H7 (cell line): Measurements from ENCODE around the gene ANKRD66. TPM values are rescaled to one million over a fixed set of nuclear protein-coding genes. Genes with fewer than 3 reads are reported as not detected.
A peak's percentile ranks its signal among the peaks of the same experiment; 100 is the strongest.
"Not testable (repeated sequence)": the region's sequence is repeated elsewhere in the genome, so short reads cannot be mapped to it uniquely, and the experiment has no call there.

Experiments used
- DNase-seq: peaks from one replicate; pipeline ENCODE4 v3.0.0; 2012
- H3K27me3 ChIP-seq: 2 replicates; pipeline ENCODE4 v1.6.0; 2011; ENCODE audit warnings: mild to moderate bottlenecking, low read length; ENCODE audit not compliant: control insufficient read depth, insufficient read depth
- H3K36me3 ChIP-seq: replicated peaks from 2 replicates; pipeline ENCODE4 v1.5.1; 2011; ENCODE audit warnings: low read length; ENCODE audit not compliant: control insufficient read depth, insufficient read depth
- H3K4me3 ChIP-seq: 2 replicates; pipeline ENCODE4 v1.5.1; 2011; ENCODE audit warnings: low read depth, mild to moderate bottlenecking, control low read depth, low read length, moderate library complexity; ENCODE audit not compliant: insufficient read depth
- total RNA-seq: library from RNA; depleted of rRNA; stranded (reverse); fragments of >200 nt; shearing (Covaris generic); gene quantifications from 2 replicates; pipeline ENCODE4 v1.2.3, GENCODE V29; 2014

ANKRD66 gene
- total RNA-seq, 1 experiment from 2014 or later, result not detected

GRCh38 chr6:46764961-46765360 lies 18.2 kb downstream of the ANKRD66 start:
- Histone ChIP-seq H3K27me3 (no peaks in the 10 kb centered on the region), H3K4me3 (no peak overlapping the region), H3K36me3 (no peaks in the 10 kb centered on the region)
- DNase-seq, result no peak

DNA sequence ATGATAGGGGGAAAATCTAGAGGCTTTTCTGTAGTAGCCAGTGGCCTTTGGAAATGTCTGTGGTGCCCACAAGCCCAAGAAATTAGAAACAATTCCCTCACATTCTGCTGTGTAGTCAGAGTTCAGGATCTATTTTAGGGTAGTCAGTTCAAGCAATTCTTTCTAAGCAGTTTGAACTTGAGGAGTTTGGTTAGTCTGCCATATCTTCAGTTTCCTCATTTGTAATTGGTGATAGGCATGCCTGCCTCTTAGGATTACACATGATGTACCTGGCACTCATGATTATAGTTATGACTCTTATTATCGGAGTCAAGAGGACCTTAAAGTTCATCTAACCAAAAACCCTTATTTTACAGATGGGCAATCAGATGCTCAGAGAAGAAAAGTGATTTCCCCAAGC lies 25.3 kb downstream of the ANKRD66 start:
- Histone ChIP-seq H3K36me3 (no peaks in the 10 kb centered on the region), H3K27me3 (no peaks in the 10 kb centered on the region), H3K4me3 (no peak overlapping the region)
- DNase-seq, result no peak

- DNase-seq, result no peak
- Histone ChIP-seq H3K4me3 (no peak overlapping the region), H3K36me3 (no peaks in the 10 kb centered on the region), H3K27me3 (no peaks in the 10 kb centered on the region)
Observed at GRCh38 chr6:46772762-46773161, 26.0 kb downstream of the ANKRD66 start.

GRCh38 chr6:46773201-46773855 lies 26.6 kb downstream of the ANKRD66 start:
- Histone ChIP-seq H3K27me3 (no peaks in the 10 kb centered on the region), H3K36me3 (no peaks in the 10 kb centered on the region)

GRCh38 chr6:46774736-46775135 lies 28.0 kb downstream of the ANKRD66 start:
- H3K36me3 ChIP-seq, H3K27me3 ChIP-seq, DNase-seq, H3K4me3 ChIP-seq: not testable (repeated sequence)

More at GRCh38 chr6:46773201-46773855, 26.6 kb downstream of the ANKRD66 start:
- no peak overlapping the region for H3K4me3 ChIP-seq
- DNase-seq, result no peak

DNA sequence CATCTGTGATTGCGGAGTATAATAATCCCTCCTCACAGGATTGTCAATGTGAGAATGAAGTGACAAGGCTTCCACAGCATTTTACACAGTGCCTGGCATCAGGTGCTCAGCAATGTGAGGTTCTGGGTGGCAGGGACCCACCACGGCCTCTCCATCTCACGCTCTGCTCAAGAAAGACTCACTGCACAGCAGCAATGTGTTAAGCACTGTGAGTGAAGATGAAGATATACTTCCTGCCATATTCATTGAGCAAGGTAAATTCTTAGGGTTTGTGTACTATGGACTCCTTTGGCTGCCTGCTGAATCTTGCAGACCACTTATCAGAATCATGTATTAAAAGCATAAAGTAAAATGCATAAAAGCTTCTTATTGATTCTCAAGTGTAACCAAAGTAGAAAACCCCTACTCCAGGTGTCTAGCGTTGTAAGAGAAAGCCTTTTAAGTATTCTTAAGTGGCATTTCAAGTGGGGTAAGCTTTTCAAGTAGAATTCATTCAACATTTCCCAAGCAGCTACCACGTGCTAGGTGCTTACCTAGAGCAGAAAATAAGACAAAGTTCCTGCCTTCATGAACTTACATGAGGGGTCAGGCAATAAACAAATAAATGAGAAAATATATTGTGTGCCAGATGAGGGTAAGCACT lies 29.5 kb downstream of the ANKRD66 start:
- Histone ChIP-seq H3K4me3 (no peak overlapping the region), H3K36me3 (no peaks in the 10 kb centered on the region), H3K27me3 (no peaks in the 10 kb centered on the region)
- no peak for DNase-seq

- no peak overlapping the region for H3K4me3 ChIP-seq
- H3K36me3 ChIP-seq, result no peaks in the 10 kb centered on the region
- H3K27me3 ChIP-seq, result no peaks in the 10 kb centered on the region
- DNase-seq, result no peak
Observed at GRCh38 chr6:46777476-46778346, 31.0 kb downstream of the ANKRD66 start.

GRCh38 chr6:46781478-46782378 lies 35.0 kb downstream of the ANKRD66 start:
- Histone ChIP-seq H3K27me3 (no peaks in the 10 kb centered on the region), H3K4me3 (no peak overlapping the region), H3K36me3 (no peaks in the 10 kb centered on the region)
- DNase-seq, result peak; percentile 9

DNA sequence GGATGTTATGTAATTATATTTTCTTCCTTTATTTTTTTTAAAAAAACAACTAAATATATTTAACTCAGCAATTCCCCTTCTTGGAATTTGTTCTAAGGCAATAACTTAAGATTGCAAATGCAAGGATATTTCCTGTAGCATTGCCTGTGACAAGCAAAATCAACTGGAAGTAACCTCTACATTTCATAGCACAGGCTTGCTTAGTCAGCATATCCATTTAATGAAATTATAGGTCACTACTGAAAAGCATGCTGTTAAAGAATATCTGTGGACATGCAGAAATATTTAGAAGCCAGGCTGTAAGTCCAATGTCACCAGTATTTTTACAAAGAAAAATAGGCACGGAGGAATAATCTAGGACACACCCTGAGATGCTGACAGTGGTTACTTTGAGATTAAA lies 37.8 kb downstream of the ANKRD66 start:
- no peak overlapping the region for H3K4me3 ChIP-seq
- H3K36me3 ChIP-seq, result no peaks in the 10 kb centered on the region
- no peaks in the 10 kb centered on the region for H3K27me3 ChIP-seq
- DNase-seq, result no peak

DNA sequence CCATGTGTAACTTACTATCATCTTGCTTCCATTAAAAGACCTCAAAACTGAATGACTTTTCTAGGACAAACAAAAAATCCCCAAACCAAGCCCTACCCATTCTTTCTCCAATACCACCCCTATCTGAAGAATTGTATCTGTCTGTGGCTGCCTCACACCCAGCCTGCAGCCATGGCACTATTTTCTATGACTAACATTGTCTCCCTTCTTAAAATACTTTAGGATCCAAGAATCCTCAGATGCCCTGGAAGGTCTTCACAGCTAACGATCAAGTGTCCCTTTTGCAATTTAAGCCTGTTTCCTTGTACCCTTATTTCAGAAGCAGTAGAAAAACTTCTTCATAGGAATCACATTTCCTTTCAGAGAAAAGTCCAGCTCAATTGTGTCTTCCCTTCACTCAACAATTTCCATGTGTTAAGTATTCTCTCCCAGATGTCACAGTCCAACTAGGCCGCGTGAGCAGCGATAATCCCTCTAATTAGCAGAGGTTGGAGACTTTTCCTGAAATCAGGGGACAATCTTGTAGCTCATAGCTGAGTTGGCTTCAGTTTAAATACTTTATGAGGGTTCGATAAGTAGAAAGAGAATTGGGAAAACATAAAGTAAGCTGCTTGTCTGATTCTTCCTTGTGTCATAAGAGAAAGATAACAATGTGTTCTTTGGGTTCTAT lies 41.3 kb downstream of the ANKRD66 start:
- no peak for DNase-seq
- no peaks in the 10 kb centered on the region for H3K27me3 ChIP-seq
- no peak overlapping the region for H3K4me3 ChIP-seq
- no peaks in the 10 kb centered on the region for H3K36me3 ChIP-seq

- Histone ChIP-seq H3K27me3 (no peaks in the 10 kb centered on the region), H3K4me3 (no peak overlapping the region), H3K36me3 (no peaks in the 10 kb centered on the region)
- DNase-seq, result no peak
Observed at GRCh38 chr6:46788791-46789190, 42.1 kb downstream of the ANKRD66 start.

DNA sequence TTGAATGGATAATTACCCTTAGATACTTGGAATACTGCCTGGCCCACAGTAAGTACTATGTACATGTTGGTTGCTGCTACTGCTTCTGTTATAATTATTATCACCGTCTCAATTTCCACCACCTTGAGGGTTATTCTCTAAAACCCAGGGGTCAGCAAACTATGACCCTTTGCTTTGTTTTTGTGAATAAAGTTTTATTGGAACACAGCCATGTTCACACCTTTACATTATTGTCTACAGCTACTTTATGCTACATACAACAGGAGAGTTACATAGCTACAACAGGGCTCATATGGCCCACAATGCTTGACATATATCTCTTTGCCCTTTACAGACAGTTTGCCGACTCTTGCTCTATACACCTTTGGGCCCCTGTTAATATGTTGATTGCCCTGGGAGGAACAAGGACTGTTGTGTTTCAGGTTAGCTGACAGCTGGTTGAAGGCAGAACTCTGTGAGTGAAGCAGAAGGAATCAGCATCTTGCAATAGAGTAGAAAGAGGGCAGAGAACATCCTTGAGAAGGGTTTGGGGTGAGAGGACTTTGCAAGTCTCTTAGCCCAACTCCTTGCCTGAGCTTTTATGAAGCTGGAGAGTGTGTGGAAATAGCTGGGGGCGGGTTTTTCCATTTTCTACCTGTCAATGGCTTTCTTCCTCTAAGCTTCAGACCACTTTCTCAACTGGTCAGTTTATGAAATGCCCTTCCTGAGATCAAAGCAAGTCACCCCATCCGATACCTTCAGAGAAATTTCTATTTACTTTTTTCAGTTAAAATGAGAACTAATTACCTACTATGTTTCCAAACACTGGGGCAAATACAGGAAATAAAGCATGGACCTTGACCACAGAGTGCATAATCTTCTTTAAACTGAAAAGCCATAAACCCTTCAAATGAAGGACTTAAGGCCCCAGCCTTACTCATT lies 43.0 kb downstream of the ANKRD66 start:
- DNase-seq, result no peak
- Histone ChIP-seq H3K27me3 (no peaks in the 10 kb centered on the region), H3K36me3 (no peaks in the 10 kb centered on the region), H3K4me3 (no peak overlapping the region)

DNA sequence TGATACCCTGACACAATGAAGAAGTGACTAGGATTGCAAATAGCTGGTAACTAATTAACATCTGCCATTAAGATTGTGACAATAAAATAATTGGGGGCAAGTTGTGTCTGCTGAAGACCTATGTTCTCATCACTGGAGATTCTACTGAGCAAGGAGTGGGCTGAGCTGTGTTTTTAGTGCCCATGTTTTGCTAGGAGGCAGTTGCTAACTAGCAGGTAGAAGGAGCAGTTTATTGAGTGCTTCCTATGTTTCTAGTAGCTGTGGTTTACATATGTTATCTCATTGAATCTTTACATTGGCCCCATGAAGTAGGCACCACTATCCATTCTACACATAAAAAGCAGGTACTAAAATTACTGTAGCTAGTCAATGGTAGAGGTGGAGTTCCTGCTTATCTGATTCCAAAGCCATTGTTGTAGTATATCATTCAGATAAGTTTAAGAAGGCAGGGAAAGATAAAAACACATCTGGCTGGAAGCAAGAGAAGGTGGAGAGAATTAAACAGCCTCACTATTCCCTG lies 43.7 kb downstream of the ANKRD66 start:
- no peak for DNase-seq
- Histone ChIP-seq H3K36me3 (no peaks in the 10 kb centered on the region), H3K4me3 (no peak overlapping the region), H3K27me3 (no peaks in the 10 kb centered on the region)
